K562 (cell line): Measurements from ENCODE around the gene SPATA20. TPM values are rescaled to one million over a fixed set of nuclear protein-coding genes. Genes with fewer than 3 reads are reported as not detected.

Source experiments
- CEBPB ChIP-seq: fragments of 450-650 bp; IDR thresholded peaks from 2 replicates; pipeline ENCODE4 v1.6.1; 2016; ENCODE audit warnings: missing genetic modification characterization, missing compliant biosample characterization
- GATAD2A ChIP-seq: fragments of 450-650 bp; IDR thresholded peaks from 2 replicates; pipeline ENCODE4 v1.6.1; 2017
- GTF2E2 ChIP-seq: fragments of 200-800 bp; sonication (Bioruptor generic); IDR thresholded peaks from 2 replicates; pipeline ENCODE4 v1.6.1; 2016; ENCODE audit warnings: missing genetic modification characterization, missing compliant biosample characterization
- KHSRP ChIP-seq: fragments of 450-650 bp; IDR thresholded peaks from 2 replicates; pipeline ENCODE4 v1.6.1; 2017
- NR2F6 ChIP-seq: fragments of 450-650 bp; formaldehyde crosslinking; IDR thresholded peaks from 2 replicates; pipeline ENCODE4 v1.4.0; 2020; ENCODE audit warnings: mild to moderate bottlenecking
- ZNF184 ChIP-seq: sonication (generic); formaldehyde crosslinking; IDR thresholded peaks from 2 replicates; pipeline ENCODE4 v1.5.0; 2020; ENCODE audit warnings: missing genetic modification reagents
- polyA plus RNA-seq, 8 experiments: library from polyadenylated mRNA; depleted of rRNA in 4 of 8; stranded (reverse) in 5 of 8; unstranded in 3 of 8; fragments of >200 nt; fragmentation: Nextera tagmentation in 2 of 8; fragmentation: Illumina TruSeq in 1 of 8; extraction: Ambion mirVana in 2 of 8; extraction: Trizol in 1 of 8; gene quantifications; 2 replicates each; pipeline versions ENCODE4 v1.2.1 to v1.2.3, GENCODE V29; 2011 to 2014; ENCODE audit warnings: inconsistent platforms in 1 of 8, missing spikeins in 1 of 8
- total RNA-seq, 7 experiments: library from RNA; depleted of rRNA in 6 of 7; stranded (reverse); fragments of >200 nt in 6 of 7; fragmentation: Illumina TruSeq in 2 of 7; extraction: Trizol in 2 of 7; gene quantifications; 2 replicates each; pipeline versions ENCODE4 v1.2.1 to v1.2.3, GENCODE V29; 2011 to 2021; ENCODE audit warnings: low replicate concordance in 1 of 7
- TF ChIP-seq, protein P1 (sequence below), 2 experiments: fragments of 450-650 bp; formaldehyde crosslinking in 1 of 2; IDR thresholded peaks; 2 replicates each; pipeline versions ENCODE4 v1.4.0 to v1.6.1; 2014 to 2020; ENCODE audit warnings: mild to moderate bottlenecking in 2 of 2, borderline replicate concordance in 1 of 2, low read depth in 1 of 2
- TF ChIP-seq, protein P2 (sequence below): fragments of 250-450 bp; sonication (Bioruptor Pico); IDR thresholded peaks from 2 replicates; pipeline ENCODE4 v1.5.0; 2021; ENCODE audit warnings: mild to moderate bottlenecking, moderate library complexity
- TF ChIP-seq, protein P3 (sequence below), 3 experiments: IDR thresholded peaks in 2 of 3; conservative IDR thresholded peaks in 1 of 3; 2 replicates each; pipeline ENCODE4 v1.5.1; 2011 to 2012; ENCODE audit warnings: low read length in 3 of 3, mild to moderate bottlenecking in 3 of 3, control low read depth in 2 of 3, improper control_type of control experiment in 1 of 3, inconsistent platforms in 1 of 3, low read depth in 1 of 3, mixed read lengths in 1 of 3, moderate library complexity in 1 of 3; ENCODE audit not compliant: insufficient read depth in 2 of 3

SPATA20 gene
- total and polyA plus RNA-seq, 9 of the 15 experiments (the other 6 are each of a cell fraction or from before 2014, with no cell fraction given) = 0.08 to 4.0 (median 1.5) TPM

DNA sequence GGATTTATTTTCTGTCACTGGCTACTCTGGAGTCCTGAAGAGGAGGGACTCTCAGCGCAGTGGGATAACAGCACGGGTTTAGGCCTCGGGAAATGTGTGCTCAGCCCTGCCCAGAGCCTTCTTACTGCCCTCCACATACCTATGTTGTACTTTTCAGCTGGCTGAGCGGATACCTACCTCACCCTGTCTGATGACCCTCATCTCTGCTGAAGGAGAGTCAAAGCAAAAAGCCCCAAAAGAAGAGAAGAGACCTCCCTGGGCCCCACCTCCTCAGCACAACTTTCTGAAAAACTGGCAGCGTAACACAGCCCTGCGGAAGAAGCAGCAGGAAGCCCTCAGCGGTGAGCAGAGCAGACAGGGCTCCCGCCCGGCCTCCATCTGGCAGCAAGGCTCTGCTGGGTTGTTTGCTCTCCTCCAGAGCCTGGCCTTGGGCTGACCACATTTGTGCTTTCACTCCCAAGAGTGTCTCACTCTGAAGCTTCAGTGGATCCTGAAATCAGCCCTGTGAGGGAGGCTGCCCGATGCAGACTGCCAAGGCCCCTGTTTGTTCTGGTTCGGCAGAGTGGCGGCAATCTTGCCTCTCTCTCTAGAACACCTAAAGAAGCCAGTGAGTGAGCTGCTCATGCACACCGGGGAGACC is 28.5 kb upstream of the SPATA20 start (continued):
- no peak for TF ChIP-seq GTF2E2 (tag)
- TF ChIP-seq, protein P1, sequence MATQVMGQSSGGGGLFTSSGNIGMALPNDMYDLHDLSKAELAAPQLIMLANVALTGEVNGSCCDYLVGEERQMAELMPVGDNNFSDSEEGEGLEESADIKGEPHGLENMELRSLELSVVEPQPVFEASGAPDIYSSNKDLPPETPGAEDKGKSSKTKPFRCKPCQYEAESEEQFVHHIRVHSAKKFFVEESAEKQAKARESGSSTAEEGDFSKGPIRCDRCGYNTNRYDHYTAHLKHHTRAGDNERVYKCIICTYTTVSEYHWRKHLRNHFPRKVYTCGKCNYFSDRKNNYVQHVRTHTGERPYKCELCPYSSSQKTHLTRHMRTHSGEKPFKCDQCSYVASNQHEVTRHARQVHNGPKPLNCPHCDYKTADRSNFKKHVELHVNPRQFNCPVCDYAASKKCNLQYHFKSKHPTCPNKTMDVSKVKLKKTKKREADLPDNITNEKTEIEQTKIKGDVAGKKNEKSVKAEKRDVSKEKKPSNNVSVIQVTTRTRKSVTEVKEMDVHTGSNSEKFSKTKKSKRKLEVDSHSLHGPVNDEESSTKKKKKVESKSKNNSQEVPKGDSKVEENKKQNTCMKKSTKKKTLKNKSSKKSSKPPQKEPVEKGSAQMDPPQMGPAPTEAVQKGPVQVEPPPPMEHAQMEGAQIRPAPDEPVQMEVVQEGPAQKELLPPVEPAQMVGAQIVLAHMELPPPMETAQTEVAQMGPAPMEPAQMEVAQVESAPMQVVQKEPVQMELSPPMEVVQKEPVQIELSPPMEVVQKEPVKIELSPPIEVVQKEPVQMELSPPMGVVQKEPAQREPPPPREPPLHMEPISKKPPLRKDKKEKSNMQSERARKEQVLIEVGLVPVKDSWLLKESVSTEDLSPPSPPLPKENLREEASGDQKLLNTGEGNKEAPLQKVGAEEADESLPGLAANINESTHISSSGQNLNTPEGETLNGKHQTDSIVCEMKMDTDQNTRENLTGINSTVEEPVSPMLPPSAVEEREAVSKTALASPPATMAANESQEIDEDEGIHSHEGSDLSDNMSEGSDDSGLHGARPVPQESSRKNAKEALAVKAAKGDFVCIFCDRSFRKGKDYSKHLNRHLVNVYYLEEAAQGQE (IDR thresholded peaks at IDR 0.05; ENCODE audit: borderline replicate concordance) = no peak
- TF ChIP-seq, protein P1 (CRISPR knock-in tag; IDR thresholded peaks at IDR 0.05; ENCODE audit: low read depth) = no peak
- TF ChIP-seq GATAD2A = no peak
- no peak for TF ChIP-seq ZNF184
- TF ChIP-seq, protein P2, sequence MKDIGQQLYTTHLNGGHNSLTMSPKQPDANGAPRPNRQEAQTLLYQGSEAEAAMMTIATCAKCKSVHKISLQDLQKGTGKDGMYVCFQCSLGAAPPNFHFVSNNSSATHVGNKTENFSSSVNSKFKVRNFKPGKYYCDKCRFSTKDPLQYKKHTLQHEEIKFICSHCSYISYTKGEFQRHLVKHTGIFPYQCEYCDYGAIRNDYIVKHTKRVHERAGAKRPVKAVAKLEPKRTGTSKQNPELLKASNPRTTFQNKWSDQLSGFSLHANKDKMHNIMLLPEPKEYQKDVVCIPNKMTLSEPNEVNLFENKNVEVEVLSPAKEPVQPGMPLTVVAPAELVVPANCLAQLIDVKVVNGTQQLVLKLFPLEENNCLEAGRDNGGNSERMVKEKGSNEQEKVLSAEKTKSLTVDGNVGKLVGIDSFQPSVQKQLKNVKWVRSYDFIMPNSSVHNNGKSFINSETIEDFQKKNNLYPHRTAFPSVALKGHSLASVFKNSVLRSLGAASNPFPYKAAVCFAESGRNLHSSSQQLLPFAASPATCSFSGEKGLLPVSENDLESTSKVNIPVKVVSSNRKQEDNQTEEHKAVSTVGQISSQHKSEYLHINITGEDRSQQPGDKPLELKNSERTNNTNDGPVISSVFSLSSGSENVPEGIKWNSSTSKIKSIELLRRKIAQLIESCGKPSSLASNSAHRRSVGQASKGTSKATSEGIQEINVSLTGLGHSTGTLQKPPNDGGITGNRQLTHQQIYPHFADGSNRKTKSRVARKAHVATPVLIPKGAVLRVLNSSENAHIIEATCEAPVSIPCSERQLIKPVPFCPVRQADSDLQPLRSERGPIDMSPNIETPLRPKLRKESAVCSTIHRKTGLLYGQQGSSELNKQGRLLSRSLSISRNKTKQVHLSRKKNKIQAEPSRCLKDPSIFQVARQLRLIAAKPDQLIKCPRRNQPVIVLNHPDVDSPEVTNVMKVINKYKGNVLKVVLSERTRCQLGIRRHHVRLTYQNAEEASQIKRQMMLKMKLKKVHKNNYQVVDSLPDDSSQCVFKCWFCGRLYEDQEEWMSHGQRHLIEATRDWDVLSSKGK (CRISPR knock-in tag) = no peak
- TF ChIP-seq NR2F6 (CRISPR knock-in tag) = no peak
- TF ChIP-seq, protein P3, sequence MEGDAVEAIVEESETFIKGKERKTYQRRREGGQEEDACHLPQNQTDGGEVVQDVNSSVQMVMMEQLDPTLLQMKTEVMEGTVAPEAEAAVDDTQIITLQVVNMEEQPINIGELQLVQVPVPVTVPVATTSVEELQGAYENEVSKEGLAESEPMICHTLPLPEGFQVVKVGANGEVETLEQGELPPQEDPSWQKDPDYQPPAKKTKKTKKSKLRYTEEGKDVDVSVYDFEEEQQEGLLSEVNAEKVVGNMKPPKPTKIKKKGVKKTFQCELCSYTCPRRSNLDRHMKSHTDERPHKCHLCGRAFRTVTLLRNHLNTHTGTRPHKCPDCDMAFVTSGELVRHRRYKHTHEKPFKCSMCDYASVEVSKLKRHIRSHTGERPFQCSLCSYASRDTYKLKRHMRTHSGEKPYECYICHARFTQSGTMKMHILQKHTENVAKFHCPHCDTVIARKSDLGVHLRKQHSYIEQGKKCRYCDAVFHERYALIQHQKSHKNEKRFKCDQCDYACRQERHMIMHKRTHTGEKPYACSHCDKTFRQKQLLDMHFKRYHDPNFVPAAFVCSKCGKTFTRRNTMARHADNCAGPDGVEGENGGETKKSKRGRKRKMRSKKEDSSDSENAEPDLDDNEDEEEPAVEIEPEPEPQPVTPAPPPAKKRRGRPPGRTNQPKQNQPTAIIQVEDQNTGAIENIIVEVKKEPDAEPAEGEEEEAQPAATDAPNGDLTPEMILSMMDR (IDR thresholded peaks at IDR 0.05 in 2 of 3, conservative IDR thresholded peaks at IDR 0.05 in 1 of 3; ENCODE audit: insufficient read depth in 2 of 3, low read depth in 1 of 3, low read length in 3 of 3) = no peak
- TF ChIP-seq CEBPB (tag) = no peak
- no peak for TF ChIP-seq KHSRP
